Epidermal melanocyte (primary cell): ENCODE data around the gene VCAN.

ENCODE experiments used
- DNase-seq: peaks from one replicate; pipeline ENCODE4 v3.0.0; 2011; ENCODE audit warnings: low spot score; ENCODE audit not compliant: insufficient read length

VCAN gene

GRCh38 chr5:83528439-83528769 is 56.9 kb downstream of the VCAN start:
- DNase-seq, result no peak

GRCh38 chr5:83530193-83530592 is 58.6 kb downstream of the VCAN start:
- no peak for DNase-seq

- no peak for DNase-seq
Observed at GRCh38 chr5:83531661-83532060, 60.1 kb downstream of the VCAN start.

DNA sequence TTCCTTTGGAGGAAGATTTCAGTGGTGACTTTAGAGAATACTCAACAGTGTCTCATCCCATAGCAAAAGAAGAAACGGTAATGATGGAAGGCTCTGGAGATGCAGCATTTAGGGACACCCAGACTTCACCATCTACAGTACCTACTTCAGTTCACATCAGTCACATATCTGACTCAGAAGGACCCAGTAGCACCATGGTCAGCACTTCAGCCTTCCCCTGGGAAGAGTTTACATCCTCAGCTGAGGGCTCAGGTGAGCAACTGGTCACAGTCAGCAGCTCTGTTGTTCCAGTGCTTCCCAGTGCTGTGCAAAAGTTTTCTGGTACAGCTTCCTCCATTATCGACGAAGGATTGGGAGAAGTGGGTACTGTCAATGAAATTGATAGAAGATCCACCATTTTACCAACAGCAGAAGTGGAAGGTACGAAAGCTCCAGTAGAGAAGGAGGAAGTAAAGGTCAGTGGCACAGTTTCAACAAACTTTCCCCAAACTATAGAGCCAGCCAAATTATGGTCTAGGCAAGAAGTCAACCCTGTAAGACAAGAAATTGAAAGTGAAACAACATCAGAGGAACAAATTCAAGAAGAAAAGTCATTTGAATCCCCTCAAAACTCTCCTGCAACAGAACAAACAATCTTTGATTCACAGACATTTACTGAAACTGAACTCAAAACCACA is 67.4 kb downstream of the VCAN start:
- DNase-seq, result no peak

DNA sequence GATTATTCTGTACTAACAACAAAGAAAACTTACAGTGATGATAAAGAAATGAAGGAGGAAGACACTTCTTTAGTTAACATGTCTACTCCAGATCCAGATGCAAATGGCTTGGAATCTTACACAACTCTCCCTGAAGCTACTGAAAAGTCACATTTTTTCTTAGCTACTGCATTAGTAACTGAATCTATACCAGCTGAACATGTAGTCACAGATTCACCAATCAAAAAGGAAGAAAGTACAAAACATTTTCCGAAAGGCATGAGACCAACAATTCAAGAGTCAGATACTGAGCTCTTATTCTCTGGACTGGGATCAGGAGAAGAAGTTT is 67.9 kb downstream of the VCAN start:
- DNase-seq, result no peak

- DNase-seq, result no peak
Observed at GRCh38 chr5:83540105-83540504, 68.6 kb downstream of the VCAN start.

- DNase-seq, result no peak
Observed at GRCh38 chr5:83540783-83541182, 69.2 kb downstream of the VCAN start.

GRCh38 chr5:83542839-83543238 is 71.3 kb downstream of the VCAN start:
- no peak for DNase-seq

DNA sequence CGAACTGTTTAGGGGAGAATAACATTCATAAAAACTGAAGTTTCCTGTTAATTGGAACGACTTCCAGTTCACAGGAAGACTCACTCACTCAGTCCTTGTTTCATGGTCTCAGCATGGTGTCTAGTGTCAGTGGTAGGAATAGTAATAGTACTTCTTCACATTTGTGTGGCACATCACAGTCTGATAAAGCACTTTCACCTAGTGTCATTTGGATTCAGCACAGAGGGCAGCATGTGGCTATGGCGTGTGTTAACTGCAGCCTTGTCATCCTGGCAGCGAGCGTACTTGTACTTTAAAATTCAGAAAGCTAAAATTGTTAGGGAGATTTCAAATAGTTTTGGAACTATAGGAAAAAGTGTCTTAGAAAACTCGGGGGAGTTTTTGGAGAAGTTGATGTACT is 72.4 kb downstream of the VCAN start:
- no peak for DNase-seq

DNA sequence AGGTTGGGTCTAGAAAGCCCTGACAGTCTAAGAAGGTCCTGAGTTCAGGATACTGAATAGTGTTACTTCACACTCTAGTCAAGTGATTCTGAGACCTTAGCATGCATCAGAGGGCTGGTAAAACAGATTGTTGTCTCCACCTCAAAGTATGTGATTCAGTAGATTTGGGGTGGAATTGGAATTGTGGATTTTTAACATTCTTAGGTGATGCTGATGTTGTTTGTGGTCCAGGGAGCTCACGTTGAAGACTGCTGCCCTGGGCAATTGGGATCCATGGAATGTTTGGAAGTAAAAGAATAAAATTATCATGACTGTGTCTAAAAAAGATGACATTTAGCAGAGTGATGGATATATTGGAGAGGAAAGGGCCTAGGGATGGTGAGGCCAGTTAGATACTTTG is 75.6 kb downstream of the VCAN start:
- no peak for DNase-seq

DNA sequence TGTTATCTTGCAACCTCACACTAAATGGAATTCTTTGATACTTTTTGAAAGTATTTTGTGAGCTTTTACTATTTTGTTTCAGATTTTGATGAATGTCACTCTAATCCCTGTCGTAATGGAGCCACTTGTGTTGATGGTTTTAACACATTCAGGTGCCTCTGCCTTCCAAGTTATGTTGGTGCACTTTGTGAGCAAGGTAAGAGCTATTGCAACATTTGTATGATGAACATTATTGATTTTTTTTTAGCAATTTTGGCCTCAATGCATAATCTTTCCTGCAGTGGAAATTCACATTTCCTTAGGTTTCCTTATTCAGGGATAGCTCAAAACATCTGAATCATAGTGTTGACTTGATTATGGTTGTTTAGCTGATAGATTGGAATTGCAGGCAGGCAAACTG is 76.3 kb downstream of the VCAN start:
- DNase-seq, result no peak

DNA sequence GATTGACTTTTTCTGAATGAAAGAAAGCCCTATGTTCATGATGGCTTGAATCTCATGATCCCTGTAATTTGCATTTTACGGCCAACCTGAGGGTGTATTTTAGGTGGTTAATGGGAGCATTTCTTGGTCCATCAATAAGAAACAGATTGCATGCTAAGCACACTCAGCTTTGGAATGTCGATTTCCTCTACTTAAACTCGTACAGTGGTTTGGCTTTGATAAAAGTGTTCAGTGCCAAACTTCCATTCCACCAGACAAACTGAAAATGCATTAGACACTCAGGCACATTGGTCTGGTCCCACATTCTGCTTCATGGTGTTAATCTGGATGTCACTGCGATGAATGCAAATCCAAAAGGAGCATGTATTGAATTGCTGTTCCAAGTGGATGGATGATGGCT is 77.0 kb downstream of the VCAN start:
- no peak for DNase-seq

DNA sequence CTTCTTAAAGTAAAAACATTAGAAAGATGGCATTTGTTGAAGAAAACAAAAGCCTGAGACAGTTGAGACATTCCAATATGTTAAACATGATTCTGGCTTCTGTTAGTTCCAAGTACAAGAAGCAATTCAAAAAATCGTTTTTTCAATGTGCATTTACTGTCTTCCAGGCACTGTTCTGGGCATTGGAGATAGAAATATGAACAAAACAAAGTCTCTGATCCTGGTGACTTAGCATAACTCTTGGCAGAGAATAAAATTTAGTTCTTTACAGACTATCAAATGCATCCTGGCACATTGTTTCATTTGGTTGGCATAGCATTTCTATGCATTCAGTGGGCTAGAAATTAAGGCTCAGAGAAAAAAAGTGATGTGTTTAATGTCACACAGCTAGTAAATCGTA is 77.5 kb downstream of the VCAN start:
- no peak for DNase-seq

- DNase-seq, result no peak
Observed at GRCh38 chr5:83549674-83550073, 78.1 kb downstream of the VCAN start.

DNA sequence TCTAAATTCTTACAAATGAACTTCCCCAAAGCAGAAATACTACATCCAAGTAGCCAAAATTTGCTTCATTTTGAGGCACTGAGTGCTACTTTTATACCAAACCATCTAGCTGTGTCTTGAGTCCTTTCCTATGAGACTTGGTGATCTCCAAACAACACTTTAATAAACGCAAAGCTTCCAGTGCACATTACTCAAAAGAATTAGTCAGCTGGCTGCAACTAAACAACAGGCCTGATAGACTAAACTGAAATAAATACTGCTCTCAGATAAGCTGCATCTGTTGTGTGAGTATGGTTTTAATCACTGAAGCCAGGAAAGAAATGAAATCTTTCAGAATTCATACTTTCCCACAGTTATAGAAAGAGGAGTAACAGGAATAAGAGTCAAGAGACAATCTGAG is 80.3 kb downstream of the VCAN start:
- no peak for DNase-seq

DNA sequence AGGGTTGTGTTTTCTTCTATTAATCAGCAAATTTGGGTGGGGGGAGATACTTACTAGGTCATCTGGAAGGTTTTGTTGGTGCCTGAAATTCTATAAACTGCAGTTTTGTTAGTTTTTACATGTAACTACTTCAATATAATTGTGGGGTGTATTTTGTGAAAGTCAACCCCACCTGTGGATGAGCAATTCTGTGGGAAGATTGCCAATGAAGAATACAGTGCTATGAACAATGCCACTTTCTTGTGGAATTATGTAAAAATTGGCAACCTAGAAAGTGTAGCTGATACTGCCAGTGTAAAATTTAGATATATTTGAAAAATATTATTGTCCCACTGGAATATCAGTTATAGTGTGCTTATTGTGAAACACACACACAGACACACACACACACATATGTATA is 80.7 kb downstream of the VCAN start:
- no peak for DNase-seq

- no peak for DNase-seq
Observed at GRCh38 chr5:83553000-83553486, 81.5 kb downstream of the VCAN start.

DNA sequence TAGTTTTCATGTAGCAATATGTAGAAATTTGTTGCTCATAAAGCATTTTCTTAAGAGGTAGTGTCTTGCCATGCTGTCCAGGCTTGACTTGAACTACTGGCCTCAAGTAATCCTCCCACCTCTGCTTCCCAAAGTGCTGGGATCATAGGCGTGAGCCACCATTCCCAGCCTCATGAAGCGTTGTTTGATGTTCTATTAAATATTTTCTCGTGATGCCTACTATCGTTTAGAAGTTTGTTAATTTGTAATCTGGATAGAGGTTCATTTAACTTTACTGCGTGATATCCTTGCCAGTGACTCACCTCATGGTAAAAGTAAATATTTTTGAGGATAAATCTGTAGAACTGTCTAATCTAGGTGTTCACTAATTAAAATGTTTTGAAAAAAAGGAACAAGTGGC is 82.6 kb downstream of the VCAN start:
- DNase-seq, result no peak

GRCh38 chr5:83554686-83555085 is 83.1 kb downstream of the VCAN start:
- DNase-seq, result no peak

DNA sequence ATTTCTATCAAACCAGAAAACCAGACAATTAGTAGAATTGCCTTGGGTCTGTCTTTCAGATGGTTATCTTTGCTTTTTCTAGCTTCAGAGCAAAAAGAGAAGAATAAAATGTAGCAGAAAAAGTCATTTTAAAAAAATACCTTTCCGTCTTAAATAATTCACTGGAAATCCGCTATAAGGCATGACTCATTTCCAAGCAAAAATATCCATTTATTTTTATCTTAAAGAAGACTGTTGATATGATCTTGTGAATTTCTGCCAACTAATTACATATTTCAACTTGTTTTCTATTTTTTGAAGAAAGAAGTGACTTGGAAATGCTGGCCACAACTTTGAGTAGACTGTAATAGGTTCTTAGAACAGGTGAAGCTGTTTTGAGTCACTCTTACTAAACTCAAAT is 83.7 kb downstream of the VCAN start:
- no peak for DNase-seq

- DNase-seq, result no peak
Observed at GRCh38 chr5:83556190-83556589, 84.6 kb downstream of the VCAN start.

DNA sequence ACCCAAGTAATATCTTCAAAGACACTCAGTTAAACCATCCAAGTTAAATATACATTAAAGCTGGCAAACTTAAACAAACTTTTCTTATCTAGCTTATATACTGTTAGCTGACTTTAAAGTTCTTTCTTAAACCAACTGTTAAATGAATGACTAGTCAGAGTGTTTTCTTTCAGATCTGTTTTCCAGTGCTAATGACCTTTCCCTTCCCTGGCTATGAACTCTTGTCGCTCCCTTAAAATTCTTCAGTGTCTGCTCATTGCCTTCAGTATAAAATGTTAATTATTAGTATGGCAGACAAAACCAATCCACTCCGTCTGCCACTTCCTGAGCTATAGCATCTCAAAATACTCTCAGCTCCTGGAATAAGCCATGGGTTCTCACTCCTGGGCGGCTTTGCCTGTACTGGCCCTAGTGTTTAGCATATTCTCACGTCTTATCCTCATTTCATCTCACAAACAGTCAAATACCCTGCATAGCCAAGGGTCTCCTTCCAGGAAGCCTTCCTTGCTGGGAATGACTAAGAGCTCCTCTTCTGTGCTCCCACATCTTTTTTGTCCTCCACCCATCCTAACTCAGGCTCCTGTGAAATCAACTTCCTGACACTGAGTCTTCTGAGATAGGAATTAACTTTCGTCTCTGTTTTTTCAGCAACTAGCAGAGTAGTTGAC is 87.7 kb downstream of the VCAN start:
- DNase-seq, result no peak

DNA sequence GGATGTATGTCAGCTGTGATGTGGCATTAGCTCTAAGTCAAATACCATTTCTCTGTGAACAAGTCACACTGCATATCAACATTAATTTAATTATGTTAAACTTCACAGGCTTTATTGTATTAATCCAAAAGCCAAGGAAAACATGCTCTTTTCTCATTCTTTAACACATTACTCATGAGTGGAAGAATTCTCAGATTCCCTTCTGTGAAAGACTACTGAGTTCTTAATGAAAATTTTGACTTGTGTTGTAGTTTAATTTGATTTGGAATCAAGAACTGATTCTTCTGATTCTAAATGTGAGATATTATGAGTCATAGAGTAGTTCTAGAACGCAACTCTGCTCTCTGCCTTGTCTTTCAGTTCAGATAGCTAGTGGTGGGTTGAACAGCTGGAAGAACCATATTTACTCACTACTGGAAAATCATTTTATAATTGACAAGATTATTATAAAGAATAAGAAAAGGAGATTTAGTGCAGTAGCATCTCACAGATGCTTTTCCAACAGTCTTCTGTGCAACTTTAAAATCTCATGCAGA is 90.6 kb downstream of the VCAN start:
- DNase-seq, result no peak
